ENCODE data around the gene GAD1.

DNA sequence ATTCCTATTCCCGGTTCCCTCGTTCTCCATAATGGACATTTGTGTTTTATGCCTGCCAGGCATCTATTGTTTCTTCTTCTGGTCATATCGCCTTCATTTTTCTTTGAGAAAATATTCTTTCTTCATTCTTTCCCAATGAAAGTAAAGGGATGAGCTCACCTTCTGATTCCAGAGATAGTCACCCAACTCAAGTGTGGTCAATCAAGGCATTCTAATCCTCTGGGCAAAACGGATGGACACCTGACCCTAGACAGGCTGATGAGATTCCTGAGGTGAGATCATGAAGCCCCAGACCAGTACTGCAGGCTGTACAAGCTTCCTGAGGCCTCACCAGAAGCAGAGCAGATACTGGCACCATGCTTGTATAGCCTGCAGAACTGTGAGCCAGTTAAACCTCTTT lies 52.8 kb downstream of the GAD1 start:
- TF ChIP-seq, protein P1, sequence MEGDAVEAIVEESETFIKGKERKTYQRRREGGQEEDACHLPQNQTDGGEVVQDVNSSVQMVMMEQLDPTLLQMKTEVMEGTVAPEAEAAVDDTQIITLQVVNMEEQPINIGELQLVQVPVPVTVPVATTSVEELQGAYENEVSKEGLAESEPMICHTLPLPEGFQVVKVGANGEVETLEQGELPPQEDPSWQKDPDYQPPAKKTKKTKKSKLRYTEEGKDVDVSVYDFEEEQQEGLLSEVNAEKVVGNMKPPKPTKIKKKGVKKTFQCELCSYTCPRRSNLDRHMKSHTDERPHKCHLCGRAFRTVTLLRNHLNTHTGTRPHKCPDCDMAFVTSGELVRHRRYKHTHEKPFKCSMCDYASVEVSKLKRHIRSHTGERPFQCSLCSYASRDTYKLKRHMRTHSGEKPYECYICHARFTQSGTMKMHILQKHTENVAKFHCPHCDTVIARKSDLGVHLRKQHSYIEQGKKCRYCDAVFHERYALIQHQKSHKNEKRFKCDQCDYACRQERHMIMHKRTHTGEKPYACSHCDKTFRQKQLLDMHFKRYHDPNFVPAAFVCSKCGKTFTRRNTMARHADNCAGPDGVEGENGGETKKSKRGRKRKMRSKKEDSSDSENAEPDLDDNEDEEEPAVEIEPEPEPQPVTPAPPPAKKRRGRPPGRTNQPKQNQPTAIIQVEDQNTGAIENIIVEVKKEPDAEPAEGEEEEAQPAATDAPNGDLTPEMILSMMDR (IDR thresholded peaks at IDR 0.05): no peak
- TF ChIP-seq ZNF232 (CRISPR knock-in tag; IDR thresholded peaks at IDR 0.05) (no peak), CREB1 (CRISPR knock-in tag; IDR thresholded peaks at IDR 0.05) (no peak), NR2C2 (CRISPR knock-in tag; IDR thresholded peaks at IDR 0.05) (no peak), ZNF121 (CRISPR knock-in tag; IDR thresholded peaks at IDR 0.05) (no peak), PRRX2 (CRISPR knock-in tag; IDR thresholded peaks at IDR 0.05) (no peak), TP53 (CRISPR knock-in tag; IDR thresholded peaks at IDR 0.05) (no peak), SOX15 (CRISPR knock-in tag; IDR thresholded peaks at IDR 0.05) (no peak)
- TF ChIP-seq, protein P2, sequence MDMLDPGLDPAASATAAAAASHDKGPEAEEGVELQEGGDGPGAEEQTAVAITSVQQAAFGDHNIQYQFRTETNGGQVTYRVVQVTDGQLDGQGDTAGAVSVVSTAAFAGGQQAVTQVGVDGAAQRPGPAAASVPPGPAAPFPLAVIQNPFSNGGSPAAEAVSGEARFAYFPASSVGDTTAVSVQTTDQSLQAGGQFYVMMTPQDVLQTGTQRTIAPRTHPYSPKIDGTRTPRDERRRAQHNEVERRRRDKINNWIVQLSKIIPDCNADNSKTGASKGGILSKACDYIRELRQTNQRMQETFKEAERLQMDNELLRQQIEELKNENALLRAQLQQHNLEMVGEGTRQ (CRISPR knock-in tag; IDR thresholded peaks at IDR 0.05): no peak
- TF ChIP-seq, protein P3, sequence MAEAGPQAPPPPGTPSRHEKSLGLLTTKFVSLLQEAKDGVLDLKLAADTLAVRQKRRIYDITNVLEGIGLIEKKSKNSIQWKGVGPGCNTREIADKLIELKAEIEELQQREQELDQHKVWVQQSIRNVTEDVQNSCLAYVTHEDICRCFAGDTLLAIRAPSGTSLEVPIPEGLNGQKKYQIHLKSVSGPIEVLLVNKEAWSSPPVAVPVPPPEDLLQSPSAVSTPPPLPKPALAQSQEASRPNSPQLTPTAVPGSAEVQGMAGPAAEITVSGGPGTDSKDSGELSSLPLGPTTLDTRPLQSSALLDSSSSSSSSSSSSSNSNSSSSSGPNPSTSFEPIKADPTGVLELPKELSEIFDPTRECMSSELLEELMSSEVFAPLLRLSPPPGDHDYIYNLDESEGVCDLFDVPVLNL (CRISPR knock-in tag; IDR thresholded peaks at IDR 0.05; ENCODE audit: borderline replicate concordance, low read depth): no peak
- TF ChIP-seq, protein P4, sequence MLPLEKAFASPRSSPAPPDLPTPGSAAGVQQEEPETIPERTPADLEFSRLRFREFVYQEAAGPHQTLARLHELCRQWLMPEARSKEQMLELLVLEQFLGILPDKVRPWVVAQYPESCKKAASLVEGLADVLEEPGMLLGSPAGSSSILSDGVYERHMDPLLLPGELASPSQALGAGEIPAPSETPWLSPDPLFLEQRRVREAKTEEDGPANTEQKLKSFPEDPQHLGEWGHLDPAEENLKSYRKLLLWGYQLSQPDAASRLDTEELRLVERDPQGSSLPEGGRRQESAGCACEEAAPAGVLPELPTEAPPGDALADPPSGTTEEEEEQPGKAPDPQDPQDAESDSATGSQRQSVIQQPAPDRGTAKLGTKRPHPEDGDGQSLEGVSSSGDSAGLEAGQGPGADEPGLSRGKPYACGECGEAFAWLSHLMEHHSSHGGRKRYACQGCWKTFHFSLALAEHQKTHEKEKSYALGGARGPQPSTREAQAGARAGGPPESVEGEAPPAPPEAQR (CRISPR knock-in tag; IDR thresholded peaks at IDR 0.05): no peak
- TF ChIP-seq, protein P5, sequence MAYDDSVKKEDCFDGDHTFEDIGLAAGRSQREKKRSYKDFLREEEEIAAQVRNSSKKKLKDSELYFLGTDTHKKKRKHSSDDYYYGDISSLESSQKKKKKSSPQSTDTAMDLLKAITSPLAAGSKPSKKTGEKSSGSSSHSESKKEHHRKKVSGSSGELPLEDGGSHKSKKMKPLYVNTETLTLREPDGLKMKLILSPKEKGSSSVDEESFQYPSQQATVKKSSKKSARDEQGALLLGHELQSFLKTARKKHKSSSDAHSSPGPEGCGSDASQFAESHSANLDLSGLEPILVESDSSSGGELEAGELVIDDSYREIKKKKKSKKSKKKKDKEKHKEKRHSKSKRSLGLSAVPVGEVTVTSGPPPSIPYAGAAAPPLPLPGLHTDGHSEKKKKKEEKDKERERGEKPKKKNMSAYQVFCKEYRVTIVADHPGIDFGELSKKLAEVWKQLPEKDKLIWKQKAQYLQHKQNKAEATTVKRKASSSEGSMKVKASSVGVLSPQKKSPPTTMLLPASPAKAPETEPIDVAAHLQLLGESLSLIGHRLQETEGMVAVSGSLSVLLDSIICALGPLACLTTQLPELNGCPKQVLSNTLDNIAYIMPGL (CRISPR knock-in tag; IDR thresholded peaks at IDR 0.05): no peak
- TF ChIP-seq, protein P6, sequence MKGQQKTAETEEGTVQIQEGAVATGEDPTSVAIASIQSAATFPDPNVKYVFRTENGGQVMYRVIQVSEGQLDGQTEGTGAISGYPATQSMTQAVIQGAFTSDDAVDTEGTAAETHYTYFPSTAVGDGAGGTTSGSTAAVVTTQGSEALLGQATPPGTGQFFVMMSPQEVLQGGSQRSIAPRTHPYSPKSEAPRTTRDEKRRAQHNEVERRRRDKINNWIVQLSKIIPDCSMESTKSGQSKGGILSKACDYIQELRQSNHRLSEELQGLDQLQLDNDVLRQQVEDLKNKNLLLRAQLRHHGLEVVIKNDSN (CRISPR knock-in tag; IDR thresholded peaks at IDR 0.05): no peak
- TF ChIP-seq, protein P7, sequence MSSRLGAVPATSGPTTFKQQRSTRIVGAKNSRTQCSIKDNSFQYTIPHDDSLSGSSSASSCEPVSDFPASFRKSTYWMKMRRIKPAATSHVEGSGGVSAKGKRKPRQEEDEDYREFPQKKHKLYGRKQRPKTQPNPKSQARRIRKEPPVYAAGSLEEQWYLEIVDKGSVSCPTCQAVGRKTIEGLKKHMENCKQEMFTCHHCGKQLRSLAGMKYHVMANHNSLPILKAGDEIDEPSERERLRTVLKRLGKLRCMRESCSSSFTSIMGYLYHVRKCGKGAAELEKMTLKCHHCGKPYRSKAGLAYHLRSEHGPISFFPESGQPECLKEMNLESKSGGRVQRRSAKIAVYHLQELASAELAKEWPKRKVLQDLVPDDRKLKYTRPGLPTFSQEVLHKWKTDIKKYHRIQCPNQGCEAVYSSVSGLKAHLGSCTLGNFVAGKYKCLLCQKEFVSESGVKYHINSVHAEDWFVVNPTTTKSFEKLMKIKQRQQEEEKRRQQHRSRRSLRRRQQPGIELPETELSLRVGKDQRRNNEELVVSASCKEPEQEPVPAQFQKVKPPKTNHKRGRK (CRISPR knock-in tag; IDR thresholded peaks at IDR 0.05; ENCODE audit: borderline replicate concordance): no peak

Measured in WTC11 (cell line).